ENCODE data around the gene THRA. TPM values are rescaled to one million over a fixed set of nuclear protein-coding genes. Genes with fewer than 3 reads are reported as not detected.
"Not testable (repeated sequence)": the region's sequence is repeated elsewhere in the genome, so short reads cannot be mapped to it uniquely, and the experiment has no call there.

The THRA gene
- total RNA-seq, 1 donor from 2014 or later, result 15.0 TPM

DNA sequence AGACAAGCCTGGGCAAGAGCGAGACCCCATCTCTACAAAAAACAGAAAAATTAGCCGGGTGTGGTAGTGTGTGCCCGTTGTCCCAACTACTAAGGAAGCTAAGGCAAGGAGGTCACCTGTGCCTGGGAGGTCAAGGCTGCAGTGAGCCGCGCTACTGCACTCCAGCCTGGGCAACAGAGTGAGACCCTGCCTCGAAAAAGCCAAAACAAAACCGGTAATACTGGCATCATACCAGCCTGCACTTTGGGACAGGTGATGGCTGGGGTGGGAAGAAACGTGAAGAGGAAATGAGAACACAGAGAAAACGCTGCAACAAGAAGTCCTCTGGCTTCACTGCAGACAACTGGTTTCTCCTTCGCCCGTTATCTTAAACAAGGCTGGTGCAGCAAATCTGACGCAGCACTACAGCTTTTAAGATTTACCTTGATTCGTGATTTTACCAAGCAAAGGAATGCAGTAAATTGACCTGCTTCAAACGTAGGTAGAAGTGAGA lies 76.8 kb downstream of the THRA start:
- peaks cover 27% of the 10 kb centered on the region for H3K4me1 Mint-ChIP-seq
- peaks cover 16% of the 10 kb centered on the region for H3K36me3 Mint-ChIP-seq (ENCODE audit: low read depth)
- no peaks in the 10 kb centered on the region for H3K9me3 Mint-ChIP-seq
- peak overlapping the region; percentile 98 for H3K4me3 Mint-ChIP-seq
- peak overlapping the region; percentile 93 for H3K27ac Mint-ChIP-seq (ENCODE audit: unreplicated experiment)
- H3K27me3 Mint-ChIP-seq (ENCODE audit: low read depth), result peaks cover 10% of the 10 kb centered on the region
- TF ChIP-seq, protein P1, sequence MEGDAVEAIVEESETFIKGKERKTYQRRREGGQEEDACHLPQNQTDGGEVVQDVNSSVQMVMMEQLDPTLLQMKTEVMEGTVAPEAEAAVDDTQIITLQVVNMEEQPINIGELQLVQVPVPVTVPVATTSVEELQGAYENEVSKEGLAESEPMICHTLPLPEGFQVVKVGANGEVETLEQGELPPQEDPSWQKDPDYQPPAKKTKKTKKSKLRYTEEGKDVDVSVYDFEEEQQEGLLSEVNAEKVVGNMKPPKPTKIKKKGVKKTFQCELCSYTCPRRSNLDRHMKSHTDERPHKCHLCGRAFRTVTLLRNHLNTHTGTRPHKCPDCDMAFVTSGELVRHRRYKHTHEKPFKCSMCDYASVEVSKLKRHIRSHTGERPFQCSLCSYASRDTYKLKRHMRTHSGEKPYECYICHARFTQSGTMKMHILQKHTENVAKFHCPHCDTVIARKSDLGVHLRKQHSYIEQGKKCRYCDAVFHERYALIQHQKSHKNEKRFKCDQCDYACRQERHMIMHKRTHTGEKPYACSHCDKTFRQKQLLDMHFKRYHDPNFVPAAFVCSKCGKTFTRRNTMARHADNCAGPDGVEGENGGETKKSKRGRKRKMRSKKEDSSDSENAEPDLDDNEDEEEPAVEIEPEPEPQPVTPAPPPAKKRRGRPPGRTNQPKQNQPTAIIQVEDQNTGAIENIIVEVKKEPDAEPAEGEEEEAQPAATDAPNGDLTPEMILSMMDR (conservative IDR thresholded peaks at IDR 0.05), result no peak
- no peak for DNase-seq (ENCODE audit: low read depth, low spot score)

DNA sequence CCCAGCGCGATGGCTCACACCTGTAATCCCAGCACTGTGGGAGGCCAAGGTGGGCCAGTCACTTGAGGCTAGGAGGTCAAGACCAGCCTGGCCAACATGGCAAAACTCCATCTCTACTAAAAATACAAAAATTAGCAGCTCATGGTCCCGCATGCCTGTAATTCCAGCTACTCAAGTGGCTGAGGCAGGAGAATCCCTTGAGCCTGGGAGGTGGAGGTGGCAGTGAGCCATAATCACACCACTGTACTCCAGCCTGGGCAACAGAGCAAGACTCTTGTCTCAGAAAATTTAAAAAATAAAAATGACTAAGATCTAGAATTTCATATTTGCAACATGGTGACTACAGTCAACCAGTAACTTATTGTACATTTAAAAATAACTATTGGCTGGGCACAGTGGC lies 80.4 kb downstream of the THRA start:
- not testable (repeated sequence) for H3K27ac Mint-ChIP-seq (ENCODE audit: unreplicated experiment); H3K9me3 Mint-ChIP-seq; DNase-seq (ENCODE audit: low read depth, low spot score); H3K4me3 Mint-ChIP-seq
- H3K36me3 Mint-ChIP-seq (ENCODE audit: low read depth), result peaks cover 23% of the 10 kb centered on the region
- peaks cover 42% of the 10 kb centered on the region for H3K4me1 Mint-ChIP-seq
- H3K27me3 Mint-ChIP-seq (ENCODE audit: low read depth), result peaks cover 10% of the 10 kb centered on the region

Small RNAs within 50 kb of the gene (microRNA-seq; reads per million reads assigned to microRNA genes)
- not detected for gene MIR6884

Other genes starting within 250 kb of the THRA start
- not detected in 2 replicates for gene IKZF3, start 198.7 kb upstream of the THRA start, total RNA-seq
- not detected in 2 replicates for gene ZPBP2, start 194.8 kb upstream of the THRA start, total RNA-seq
- gene GSDMB, start 144.3 kb upstream of the THRA start, total RNA-seq, result 7.9 and 8.8 TPM in 2 replicates
- gene ORMDL3, start 135.4 kb upstream of the THRA start, total RNA-seq, result 42.2 and 47.8 TPM in 2 replicates
- gene LRRC3C, start 135.2 kb upstream of the THRA start, total RNA-seq, result not detected in 2 replicates
- not detected in 2 replicates for gene GSDMA, start 100.0 kb upstream of the THRA start, total RNA-seq
- gene PSMD3, start 82.2 kb upstream of the THRA start, total RNA-seq, result 157 and 158 TPM in 2 replicates
- gene CSF3, start 47.5 kb upstream of the THRA start, total RNA-seq, result not detected in 2 replicates
- 147 and 154 TPM in 2 replicates for gene MED24, start 8.6 kb upstream of the THRA start, total RNA-seq
- gene NR1D1, start 37.6 kb downstream of the THRA start, total RNA-seq, result 2.5 and 2.8 TPM in 2 replicates
- gene MSL1, start 59.0 kb downstream of the THRA start, total RNA-seq, result 147 and 153 TPM in 2 replicates
- 130 and 138 TPM in 2 replicates for gene CASC3, start 77.6 kb downstream of the THRA start, total RNA-seq
- gene RAPGEFL1, start 114.5 kb downstream of the THRA start, total RNA-seq, result 23.3 and 24.1 TPM in 2 replicates
- 28.7 and 30.2 TPM in 2 replicates for gene WIPF2, start 156.3 kb downstream of the THRA start, total RNA-seq
- 94.5 and 104 TPM in 2 replicates for gene CDC6, start 224.9 kb downstream of the THRA start, total RNA-seq
- 22.3 and 25.9 TPM in 2 replicates for gene RARA, start 246.2 kb downstream of the THRA start, total RNA-seq

Data from neural crest cell (in vitro differentiated cells).